GM23338 (cell line): ENCODE measurements around the gene VSIG10L2.

Experiments used
- CREB1 ChIP-seq: fragments of 250-450 bp; sonication (Bioruptor Pico); IDR thresholded peaks from 2 replicates; pipeline ENCODE4 v1.5.0; 2020; ENCODE audit warnings: low read depth, mild to moderate bottlenecking, moderate library complexity
- POLR2AphosphoS5 ChIP-seq: IDR thresholded peaks from 2 replicates; pipeline ENCODE4 v1.6.1; 2016; ENCODE audit warnings: antibody characterized with exemption, low read depth
- ZNF331 ChIP-seq: fragments of 250-450 bp; sonication (Bioruptor Pico); IDR thresholded peaks from 2 replicates; pipeline ENCODE4 v1.5.0; 2020; ENCODE audit warnings: low read depth, mild to moderate bottlenecking, moderate library complexity
- TF ChIP-seq, protein P1 (sequence below), 2 experiments: fragments of 200-600 bp in 1 of 2; sonication (generic) in 1 of 2; conservative IDR thresholded peaks; 2 replicates each; pipeline versions ENCODE4 v1.5.1 to v1.6.1; 2016 to 2017; ENCODE audit warnings: antibody characterized with exemption in 2 of 2, low read depth in 2 of 2, mild to moderate bottlenecking in 2 of 2, moderate library complexity in 1 of 2

DNA sequence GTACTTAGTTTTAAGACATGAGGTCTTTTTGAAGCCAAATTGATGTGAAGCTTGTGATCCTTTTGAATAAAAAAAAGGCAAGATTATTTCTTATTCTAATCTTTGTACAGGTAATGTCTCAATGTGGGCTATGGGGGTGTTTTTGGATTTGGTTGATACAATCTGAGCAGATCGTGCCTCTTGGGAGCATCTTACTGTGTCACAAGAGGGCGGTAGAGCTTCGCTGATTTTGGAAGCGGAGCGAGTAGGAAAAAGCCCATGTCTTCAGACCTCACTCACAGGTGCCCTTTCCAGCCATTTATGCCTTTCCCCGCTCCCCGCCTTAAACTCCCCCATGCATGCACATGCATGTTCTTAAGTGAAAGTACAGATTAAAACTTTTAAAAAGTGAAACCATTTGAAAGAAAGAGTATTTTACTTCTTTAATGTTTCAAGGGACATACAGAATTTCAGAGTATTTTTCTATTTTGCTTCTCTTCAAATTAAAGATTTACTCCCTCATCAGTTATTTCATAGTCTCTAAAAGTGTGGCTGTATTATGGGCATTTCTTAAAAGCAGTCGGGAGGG lies 22.7 kb upstream of the VSIG10L2 start:
- TF ChIP-seq CREB1 (no peak), POLR2AphosphoS5 (no peak), ZNF331 (CRISPR knock-in tag) (no peak)
- TF ChIP-seq, protein P1, sequence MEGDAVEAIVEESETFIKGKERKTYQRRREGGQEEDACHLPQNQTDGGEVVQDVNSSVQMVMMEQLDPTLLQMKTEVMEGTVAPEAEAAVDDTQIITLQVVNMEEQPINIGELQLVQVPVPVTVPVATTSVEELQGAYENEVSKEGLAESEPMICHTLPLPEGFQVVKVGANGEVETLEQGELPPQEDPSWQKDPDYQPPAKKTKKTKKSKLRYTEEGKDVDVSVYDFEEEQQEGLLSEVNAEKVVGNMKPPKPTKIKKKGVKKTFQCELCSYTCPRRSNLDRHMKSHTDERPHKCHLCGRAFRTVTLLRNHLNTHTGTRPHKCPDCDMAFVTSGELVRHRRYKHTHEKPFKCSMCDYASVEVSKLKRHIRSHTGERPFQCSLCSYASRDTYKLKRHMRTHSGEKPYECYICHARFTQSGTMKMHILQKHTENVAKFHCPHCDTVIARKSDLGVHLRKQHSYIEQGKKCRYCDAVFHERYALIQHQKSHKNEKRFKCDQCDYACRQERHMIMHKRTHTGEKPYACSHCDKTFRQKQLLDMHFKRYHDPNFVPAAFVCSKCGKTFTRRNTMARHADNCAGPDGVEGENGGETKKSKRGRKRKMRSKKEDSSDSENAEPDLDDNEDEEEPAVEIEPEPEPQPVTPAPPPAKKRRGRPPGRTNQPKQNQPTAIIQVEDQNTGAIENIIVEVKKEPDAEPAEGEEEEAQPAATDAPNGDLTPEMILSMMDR (conservative IDR thresholded peaks at IDR 0.05; ENCODE audit: low read depth in 2 of 2) = peak; percentile 88 to 95
